NCI-H82 (cell line): ENCODE data around the gene QSOX2.
"Not testable (repeated sequence)": the region's sequence is repeated elsewhere in the genome, so short reads cannot be mapped to it uniquely, and the experiment has no call there.

Experiments
- DNase-seq: peaks from one replicate; lab custom pipeline; 2025; lab: John Stamatoyannopoulos, UW

The QSOX2 gene

GRCh38 chr9:136266641-136267040, 21.0 kb upstream of the QSOX2 start:
- not testable (repeated sequence) for DNase-seq

- DNase-seq, result no peak
These were observed 20.1 kb upstream of the QSOX2 start for GRCh38 chr9:136265561-136266355.

- DNase-seq, result no peak
These were observed 19.1 kb upstream of the QSOX2 start for GRCh38 chr9:136264441-136265405.

DNA sequence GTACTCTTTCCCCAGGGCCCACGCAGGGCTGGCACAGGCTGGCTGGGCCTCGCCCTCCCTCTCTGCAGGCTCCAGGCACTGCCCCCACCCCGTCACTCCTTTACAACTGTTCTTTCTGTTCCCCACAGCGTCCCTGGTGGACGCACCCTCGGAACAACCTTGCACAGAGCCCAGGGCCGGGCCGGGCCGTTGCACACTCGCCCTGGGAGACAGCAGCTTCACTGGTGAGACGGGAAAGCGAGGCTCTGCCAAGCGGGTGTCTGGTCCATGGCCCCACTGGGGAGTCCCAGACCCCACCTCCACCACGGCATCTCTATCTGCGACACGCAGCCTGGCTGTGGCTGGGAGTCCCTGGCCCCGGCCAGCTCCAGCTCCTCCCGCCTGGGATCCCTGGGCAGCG, 18.4 kb upstream of the QSOX2 start:
- peak; percentile 28 for DNase-seq

- no peak for DNase-seq
These were observed 17.1 kb upstream of the QSOX2 start for GRCh38 chr9:136262671-136263178.

DNA sequence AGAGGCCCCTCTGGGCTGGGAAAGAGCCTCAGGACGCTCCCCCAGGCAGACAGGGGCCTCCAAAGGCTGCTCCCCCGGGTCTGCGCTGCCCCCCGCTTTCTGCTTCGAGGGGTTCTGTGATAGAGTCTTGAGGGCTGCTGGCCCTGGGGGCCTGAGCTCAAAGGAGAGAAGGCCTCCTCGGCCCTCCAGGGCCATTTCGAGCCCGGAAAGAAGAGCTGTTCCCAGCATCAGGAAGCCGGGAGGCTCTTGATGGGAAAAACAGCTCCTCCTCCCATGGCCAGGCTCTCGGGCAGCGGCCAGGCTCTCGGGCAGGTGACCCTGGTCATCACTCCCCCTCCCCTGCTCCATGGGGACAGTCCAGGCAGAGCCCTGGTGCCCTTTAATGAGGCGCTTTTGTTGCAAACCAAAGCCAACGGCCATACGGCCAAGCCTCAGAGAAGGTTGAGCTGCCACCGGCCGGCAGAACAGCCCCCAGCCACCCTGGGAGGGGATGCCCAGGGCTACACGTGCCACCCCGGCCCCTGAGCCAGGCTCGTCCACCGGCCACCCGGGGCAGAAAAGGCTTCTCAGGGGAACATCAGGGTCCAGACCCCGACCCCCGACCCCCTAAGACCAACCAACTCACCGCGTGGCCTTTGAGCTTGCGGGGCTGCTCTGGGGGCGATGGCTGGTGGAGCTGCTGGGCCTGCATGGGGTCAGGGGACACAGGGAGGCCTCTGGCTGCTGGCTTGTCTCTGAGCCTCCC, 16.2 kb upstream of the QSOX2 start:
- no peak for DNase-seq

- DNase-seq, result no peak
These were observed 15.4 kb upstream of the QSOX2 start for GRCh38 chr9:136260936-136261472.

DNA sequence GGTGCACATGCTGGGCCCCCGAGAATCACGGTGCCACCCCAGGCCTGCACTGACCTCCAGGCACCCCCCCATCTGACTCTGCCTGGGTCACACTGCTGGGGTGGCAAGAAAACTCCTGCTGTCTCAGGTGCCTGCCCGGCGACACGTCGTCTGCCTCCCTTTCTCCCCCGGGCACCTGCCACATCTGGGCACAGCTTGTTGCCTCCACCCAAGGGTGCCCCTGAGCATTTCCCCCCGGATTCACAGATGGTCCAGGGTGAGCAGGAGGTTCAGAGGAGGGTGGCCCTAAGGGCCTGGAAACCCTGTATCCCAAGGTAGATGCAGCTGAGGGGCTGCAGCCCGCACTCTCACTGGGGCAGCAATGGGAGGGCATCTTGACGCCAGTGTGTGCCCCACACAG, 14.9 kb upstream of the QSOX2 start:
- no peak for DNase-seq

GRCh38 chr9:136259836-136260235, 14.2 kb upstream of the QSOX2 start:
- DNase-seq, result no peak

DNA sequence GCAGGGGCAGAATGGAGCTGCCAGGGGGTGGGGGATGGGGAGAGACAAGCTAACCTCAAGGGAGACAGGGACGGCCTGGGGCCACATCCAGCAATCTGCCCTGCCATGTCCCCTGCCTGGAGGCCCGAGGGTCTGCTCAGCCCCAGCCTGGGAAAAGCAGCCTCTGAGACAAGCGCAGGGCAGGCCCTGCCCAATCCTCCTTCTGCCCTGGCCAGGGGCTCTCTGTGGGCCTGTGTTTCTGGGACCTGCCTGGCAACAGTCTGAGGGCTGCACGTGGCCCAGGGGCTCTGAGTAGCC, 13.9 kb upstream of the QSOX2 start:
- DNase-seq, result peak; percentile 46

DNA sequence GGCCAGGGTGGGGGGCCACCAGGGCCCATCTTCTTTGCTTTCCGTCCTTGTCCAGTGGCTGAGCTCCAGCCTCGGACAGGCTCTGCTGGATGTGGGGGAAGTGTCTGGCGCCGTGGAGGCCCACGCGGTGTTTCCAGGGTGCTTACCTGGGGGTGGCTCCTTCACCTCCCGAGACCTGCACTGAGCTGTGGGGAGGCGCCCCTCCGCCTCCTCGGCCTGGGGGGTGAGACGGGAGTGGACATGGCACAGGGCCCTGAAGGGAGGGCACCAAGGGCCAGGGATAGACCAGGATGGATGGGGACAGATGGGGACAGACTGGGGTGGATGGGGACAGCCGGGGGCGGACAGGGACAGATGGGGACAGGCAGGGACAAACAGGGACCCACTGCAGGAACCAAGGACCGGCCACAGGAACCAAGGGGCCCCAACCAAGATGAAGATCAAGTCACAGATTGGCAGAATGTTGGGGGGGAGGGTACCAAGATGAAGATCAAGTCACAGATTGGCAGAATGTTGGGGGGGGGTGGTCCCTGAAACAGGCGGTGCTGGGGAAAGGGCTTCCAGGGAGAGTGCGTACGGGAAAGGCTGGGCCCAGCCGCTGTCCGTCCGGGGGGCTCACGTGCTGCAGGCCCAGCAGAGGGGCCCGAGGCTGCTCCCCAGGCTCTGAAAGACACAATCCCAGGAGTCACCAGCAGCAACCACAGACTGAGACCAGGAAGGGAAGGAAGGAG, 13.3 kb upstream of the QSOX2 start:
- peak; percentile 63 for DNase-seq

- no peak for DNase-seq
These were observed 12.7 kb upstream of the QSOX2 start for GRCh38 chr9:136258299-136258625.

- peak; percentile 19 for DNase-seq
These were observed 12.0 kb upstream of the QSOX2 start for GRCh38 chr9:136257381-136258298.

DNA sequence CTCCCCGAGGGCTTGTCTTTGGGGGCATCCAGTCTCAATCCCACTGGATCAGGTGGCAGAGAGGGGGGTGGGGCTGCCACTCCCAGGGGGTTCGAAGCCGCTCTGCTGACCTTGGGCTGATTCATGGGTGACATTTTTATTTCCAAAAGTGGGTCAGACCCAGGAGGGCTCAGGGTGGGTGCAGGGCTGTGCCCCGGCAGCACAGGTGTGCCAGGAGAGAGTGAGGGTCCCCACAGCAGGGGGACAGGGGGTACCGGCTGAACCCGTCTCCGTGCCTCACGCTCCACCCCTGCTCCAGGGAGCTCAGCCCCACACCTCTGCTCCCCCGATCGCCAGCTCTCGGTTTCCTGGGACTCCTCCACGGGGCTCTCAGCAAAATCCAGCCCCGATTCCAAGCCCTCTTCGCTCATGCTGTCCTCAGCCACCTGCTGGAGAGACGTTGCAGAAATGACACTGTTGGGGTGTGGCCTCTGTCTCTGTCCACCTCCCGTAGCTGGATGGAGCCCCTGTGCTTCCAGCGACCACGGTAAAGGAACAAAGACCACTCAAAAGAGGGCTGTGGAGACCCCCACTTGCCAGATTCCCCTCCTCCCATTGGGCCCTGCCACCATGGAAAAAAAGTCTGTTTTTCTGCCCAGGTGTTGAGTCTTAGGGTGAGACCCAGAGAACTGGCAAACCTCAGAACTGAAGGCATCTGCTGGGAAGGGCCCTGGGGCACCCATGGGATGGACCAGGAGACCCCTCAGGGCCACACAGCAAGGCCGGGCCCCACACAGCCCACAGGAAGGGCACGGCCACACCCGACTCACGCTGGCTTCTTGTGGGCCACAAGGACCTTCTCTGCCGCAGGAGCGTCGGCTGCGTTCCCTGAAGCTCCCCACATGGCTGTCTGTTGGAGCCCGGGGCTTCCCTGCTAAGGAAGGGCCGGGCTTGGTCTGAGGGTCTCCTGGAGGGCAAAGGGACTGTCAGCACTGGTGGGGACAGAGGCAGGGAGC, 10.6 kb upstream of the QSOX2 start:
- DNase-seq, result peak; percentile 28

GRCh38 chr9:136255166-136255538, 9.5 kb upstream of the QSOX2 start:
- DNase-seq, result no peak

GRCh38 chr9:136254381-136255165, 9.0 kb upstream of the QSOX2 start:
- DNase-seq, result no peak

GRCh38 chr9:136253246-136254130, 7.9 kb upstream of the QSOX2 start:
- DNase-seq, result no peak
